KMS-11 (cell line): ENCODE measurements around the gene PFDN1.

Experiments
- H2AFZ ChIP-seq: fragments of 200-600 bp; sonication (generic); 2 replicates; pipeline ENCODE4 v1.6.1; 2016; ENCODE audit warnings: antibody characterized with exemption, mixed run types, low read depth
- H3K27ac ChIP-seq: fragments of 200-600 bp; sonication (generic); 2 replicates; pipeline ENCODE4 v1.6.1; 2016; ENCODE audit warnings: mild to moderate bottlenecking, mixed run types
- H3K27me3 ChIP-seq: fragments of 200-600 bp; sonication (generic); 2 replicates; pipeline ENCODE4 v1.6.1; 2017; ENCODE audit warnings: mild to moderate bottlenecking, low read depth, mixed run types, moderate library complexity; ENCODE audit not compliant: insufficient read depth
- H3K36me3 ChIP-seq: fragments of 200-600 bp; sonication (generic); 2 replicates; pipeline ENCODE4 v1.6.1; 2017; ENCODE audit warnings: mild to moderate bottlenecking, mixed run types; ENCODE audit not compliant: insufficient read depth
- H3K4me1 ChIP-seq: fragments of 200-600 bp; sonication (generic); 2 replicates; pipeline ENCODE4 v1.6.1; 2016; ENCODE audit warnings: mild to moderate bottlenecking, low read depth, mixed run types; ENCODE audit not compliant: poor library complexity, severe bottlenecking
- H3K4me2 ChIP-seq: fragments of 200-600 bp; sonication (generic); 2 replicates; pipeline ENCODE4 v1.7.0; 2016; ENCODE audit warnings: mild to moderate bottlenecking, mixed run types
- H3K4me3 ChIP-seq: fragments of 200-600 bp; sonication (generic); IDR thresholded peaks from 2 replicates; pipeline ENCODE4 v1.6.1; 2017; ENCODE audit warnings: low read depth, low read length, mixed read lengths; ENCODE audit not compliant: insufficient read depth
- H3K79me2 ChIP-seq: fragments of 200-600 bp; sonication (generic); 2 replicates; pipeline ENCODE4 v1.6.1; 2016; ENCODE audit warnings: low read depth, mixed run types; ENCODE audit not compliant: insufficient read depth
- H3K9ac ChIP-seq: fragments of 200-600 bp; sonication (generic); 2 replicates; pipeline ENCODE4 v1.6.1; 2016; ENCODE audit warnings: mild to moderate bottlenecking, mixed run types
- H4K20me1 ChIP-seq: fragments of 200-600 bp; sonication (generic); 2 replicates; pipeline ENCODE4 v1.6.1; 2016; ENCODE audit warnings: mild to moderate bottlenecking, mixed run types; ENCODE audit not compliant: insufficient read depth
- CTCF ChIP-seq: fragments of 200-600 bp; sonication (generic); conservative IDR thresholded peaks from 2 replicates; pipeline ENCODE4 v1.6.1; 2017; ENCODE audit warnings: low read depth, mild to moderate bottlenecking, antibody characterized with exemption, low read length, moderate library complexity, mixed read lengths

Gene PFDN1

GRCh38 chr5:140235791-140236551 is 66.9 kb downstream of the PFDN1 start:
- Histone ChIP-seq H3K27me3 (no peaks in the 10 kb centered on the region), H4K20me1 (no peaks in the 10 kb centered on the region), H3K4me1 (no peaks in the 10 kb centered on the region), H2AFZ (no peak overlapping the region), H3K9ac (no peak overlapping the region), H3K27ac (no peak overlapping the region), H3K36me3 (no peaks in the 10 kb centered on the region), H3K4me2 (no peak overlapping the region), H3K79me2 (no peaks in the 10 kb centered on the region), H3K4me3 (no peak overlapping the region)
- no peak for TF ChIP-seq CTCF

GRCh38 chr5:140234377-140234989 is 68.4 kb downstream of the PFDN1 start:
- H3K4me2 ChIP-seq: no peak overlapping the region
- H3K79me2 ChIP-seq: no peaks in the 10 kb centered on the region
- no peaks in the 10 kb centered on the region for H3K4me1 ChIP-seq
- no peak overlapping the region for H2AFZ ChIP-seq
- H3K9ac ChIP-seq: no peak overlapping the region
- H3K4me3 ChIP-seq: no peak overlapping the region
- no peaks in the 10 kb centered on the region for H3K36me3 ChIP-seq
- H3K27me3 ChIP-seq: no peaks in the 10 kb centered on the region
- H3K27ac ChIP-seq: no peak overlapping the region
- no peak for TF ChIP-seq CTCF
- no peaks in the 10 kb centered on the region for H4K20me1 ChIP-seq

GRCh38 chr5:140232731-140233130 is 70.2 kb downstream of the PFDN1 start:
- Histone ChIP-seq H3K79me2 (no peaks in the 10 kb centered on the region), H4K20me1 (no peaks in the 10 kb centered on the region), H3K36me3 (no peaks in the 10 kb centered on the region), H3K4me1 (no peaks in the 10 kb centered on the region), H3K27me3 (no peaks in the 10 kb centered on the region), H3K9ac (no peak overlapping the region), H3K4me2 (no peak overlapping the region), H3K4me3 (no peak overlapping the region), H3K27ac (no peak overlapping the region), H2AFZ (no peak overlapping the region)
- TF ChIP-seq CTCF: no peak

- Histone ChIP-seq H2AFZ (no peak overlapping the region), H3K4me1 (no peaks in the 10 kb centered on the region), H3K79me2 (no peaks in the 10 kb centered on the region), H3K36me3 (no peaks in the 10 kb centered on the region), H4K20me1 (no peaks in the 10 kb centered on the region), H3K4me3 (no peak overlapping the region), H3K27me3 (no peaks in the 10 kb centered on the region), H3K4me2 (no peak overlapping the region), H3K27ac (no peak overlapping the region), H3K9ac (no peak overlapping the region)
- no peak for TF ChIP-seq CTCF
These were observed 72.5 kb downstream of the PFDN1 start for GRCh38 chr5:140230373-140230772.
